ENCODE results near the gene ABCA1. TPM values are rescaled to one million over a fixed set of nuclear protein-coding genes. Genes with fewer than 3 reads are reported as not detected.

ABCA1 gene
- polyA plus RNA-seq, 1 donor (not counting 4 experiments of a cell fraction or from before 2014, with no cell fraction given), result 23.0 TPM

DNA sequence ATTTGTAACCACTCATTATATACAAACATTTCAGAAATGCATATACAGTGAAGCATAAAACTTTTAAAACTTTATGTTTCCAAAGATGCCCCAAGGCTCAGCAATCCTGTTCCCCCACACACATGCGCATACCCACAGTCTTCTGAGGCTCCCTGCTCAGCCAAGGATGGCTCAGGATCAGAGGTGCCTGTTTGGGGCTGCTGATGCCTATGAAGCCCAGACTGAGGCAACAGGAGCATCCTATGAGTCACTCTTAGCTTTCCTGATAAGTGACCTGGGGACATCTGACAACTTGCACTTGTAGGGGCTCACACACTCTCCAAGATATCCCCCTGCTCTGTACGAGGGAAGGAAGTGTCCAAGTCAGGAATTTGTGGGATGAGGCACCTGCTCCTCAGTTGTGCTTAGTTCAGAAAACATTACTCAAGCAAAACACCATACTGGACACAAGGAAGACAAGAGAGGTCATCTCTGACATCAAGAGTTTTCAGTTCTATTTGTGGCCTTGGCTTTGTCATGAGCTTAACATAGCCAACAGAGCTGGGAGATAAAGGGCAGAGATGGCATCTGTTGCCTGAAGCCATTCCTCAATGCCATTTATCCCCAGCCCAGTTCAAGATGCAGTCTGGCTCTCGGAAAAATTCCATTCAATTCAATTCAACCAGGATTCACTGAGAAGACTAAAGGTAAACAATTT is 101.7 kb downstream of the ABCA1 start:
- dilution Hi-C loops (cut with MboI; ENCODE audit: extremely low pct_ligation_motif_present, low sequenced_read_pairs), result no loop called here
- H3K4me2 ChIP-seq (ENCODE audit: control insufficient read depth, extremely low read depth, insufficient read depth, low read depth, low read length), result no peak overlapping the region
- H4K20me1 ChIP-seq (ENCODE audit: control insufficient read depth, extremely low read depth, insufficient read depth, low read length), result no peaks in the 10 kb centered on the region
- DNase-seq (ENCODE audit: low read depth, low spot score), result no peak
- H3K4me1 ChIP-seq (ENCODE audit: control insufficient read depth, extremely low read depth, insufficient read depth, low read length), result peaks cover 8% of the 10 kb centered on the region
- H3K79me2 ChIP-seq (ENCODE audit: control insufficient read depth, insufficient read depth, low read length), result no peaks in the 10 kb centered on the region
- no peaks in the 10 kb centered on the region for H3K9me3 ChIP-seq (ENCODE audit: control insufficient read depth, low read depth, low read length)
- TF ChIP-seq, protein P1, sequence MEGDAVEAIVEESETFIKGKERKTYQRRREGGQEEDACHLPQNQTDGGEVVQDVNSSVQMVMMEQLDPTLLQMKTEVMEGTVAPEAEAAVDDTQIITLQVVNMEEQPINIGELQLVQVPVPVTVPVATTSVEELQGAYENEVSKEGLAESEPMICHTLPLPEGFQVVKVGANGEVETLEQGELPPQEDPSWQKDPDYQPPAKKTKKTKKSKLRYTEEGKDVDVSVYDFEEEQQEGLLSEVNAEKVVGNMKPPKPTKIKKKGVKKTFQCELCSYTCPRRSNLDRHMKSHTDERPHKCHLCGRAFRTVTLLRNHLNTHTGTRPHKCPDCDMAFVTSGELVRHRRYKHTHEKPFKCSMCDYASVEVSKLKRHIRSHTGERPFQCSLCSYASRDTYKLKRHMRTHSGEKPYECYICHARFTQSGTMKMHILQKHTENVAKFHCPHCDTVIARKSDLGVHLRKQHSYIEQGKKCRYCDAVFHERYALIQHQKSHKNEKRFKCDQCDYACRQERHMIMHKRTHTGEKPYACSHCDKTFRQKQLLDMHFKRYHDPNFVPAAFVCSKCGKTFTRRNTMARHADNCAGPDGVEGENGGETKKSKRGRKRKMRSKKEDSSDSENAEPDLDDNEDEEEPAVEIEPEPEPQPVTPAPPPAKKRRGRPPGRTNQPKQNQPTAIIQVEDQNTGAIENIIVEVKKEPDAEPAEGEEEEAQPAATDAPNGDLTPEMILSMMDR (optimal IDR thresholded peaks at IDR 0.05 in 1 of 3, IDR thresholded peaks at IDR 0.05 in 1 of 3, conservative IDR thresholded peaks at IDR 0.05 in 1 of 3; ENCODE audit: extremely low read depth in 1 of 3, insufficient read depth in 2 of 3, low read length in 3 of 3), result no peak
- no peak for TF ChIP-seq EZH2 (IDR thresholded peaks at IDR 0.05; ENCODE audit: low read length)
- H2AFZ ChIP-seq (ENCODE audit: control insufficient read depth, low read length), result no peak overlapping the region
- no peak for FAIRE-seq
- peaks cover 30 to 54% of the 10 kb centered on the region in 2 experiments for H3K36me3 ChIP-seq (ENCODE audit: control insufficient read depth in 2 of 2, extremely low read depth in 1 of 2, insufficient read depth in 2 of 2, low read length in 2 of 2)
- no peaks in the 10 kb centered on the region for H3K27me3 ChIP-seq (ENCODE audit: control insufficient read depth, extremely low read depth, insufficient read depth, low read length)
- H3K4me3 ChIP-seq (ENCODE audit: control insufficient read depth in 2 of 3, extremely low read depth in 1 of 3, insufficient read depth in 2 of 3, low read depth in 1 of 3, low read length in 3 of 3), result no peak overlapping the region
- H3K9me1 ChIP-seq (ENCODE audit: control insufficient read depth, extremely low read depth, insufficient read depth, low read length), result peaks cover 4% of the 10 kb centered on the region
- no peak overlapping the region for H3K9ac ChIP-seq (ENCODE audit: control insufficient read depth, extremely low read depth, insufficient read depth, low read length)
- H3K27ac ChIP-seq (ENCODE audit: control insufficient read depth, insufficient read depth, low read length), result no peak overlapping the region

DNA sequence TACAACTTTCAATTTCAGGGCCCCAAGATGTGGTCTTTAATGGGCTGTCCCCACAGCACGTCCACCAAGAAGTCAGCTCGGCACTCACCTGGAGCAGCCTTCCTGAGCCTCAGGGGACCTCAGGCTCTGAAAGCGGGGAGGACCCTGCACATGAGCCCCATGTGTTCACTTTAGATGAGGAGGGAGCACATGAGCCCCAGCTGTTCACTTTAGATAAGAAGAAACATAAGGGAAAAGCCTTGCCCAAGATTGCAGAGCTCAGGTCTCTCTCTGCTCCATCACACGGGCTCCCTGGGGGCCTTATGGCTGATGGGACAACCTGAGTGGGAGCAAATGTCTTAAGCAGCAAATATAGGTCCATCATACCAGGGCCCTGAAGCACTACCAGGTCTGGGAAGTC is 107.6 kb downstream of the ABCA1 start:
- TF ChIP-seq, protein P1 (optimal IDR thresholded peaks at IDR 0.05 in 1 of 3, IDR thresholded peaks at IDR 0.05 in 1 of 3, conservative IDR thresholded peaks at IDR 0.05 in 1 of 3; ENCODE audit: extremely low read depth in 1 of 3, insufficient read depth in 2 of 3, low read length in 3 of 3), result no peak
- no peak for TF ChIP-seq EZH2 (IDR thresholded peaks at IDR 0.05; ENCODE audit: low read length)
- Histone ChIP-seq H3K79me2 (ENCODE audit: control insufficient read depth, insufficient read depth, low read length) (no peaks in the 10 kb centered on the region), H3K9me1 (ENCODE audit: control insufficient read depth, extremely low read depth, insufficient read depth, low read length) (no peaks in the 10 kb centered on the region), H3K9ac (ENCODE audit: control insufficient read depth, extremely low read depth, insufficient read depth, low read length) (no peak overlapping the region), H3K27ac (ENCODE audit: control insufficient read depth, insufficient read depth, low read length) (no peak overlapping the region), H3K9me3 (ENCODE audit: control insufficient read depth, low read depth, low read length) (no peaks in the 10 kb centered on the region), H3K4me3 (ENCODE audit: control insufficient read depth in 2 of 3, extremely low read depth in 1 of 3, insufficient read depth in 2 of 3, low read depth in 1 of 3, low read length in 3 of 3) (no peak overlapping the region), H3K4me2 (ENCODE audit: control insufficient read depth, extremely low read depth, insufficient read depth, low read depth, low read length) (no peak overlapping the region), H3K27me3 (ENCODE audit: control insufficient read depth, extremely low read depth, insufficient read depth, low read length) (no peaks in the 10 kb centered on the region), H3K4me1 (ENCODE audit: control insufficient read depth, extremely low read depth, insufficient read depth, low read length) (no peaks in the 10 kb centered on the region), H2AFZ (ENCODE audit: control insufficient read depth, low read length) (no peak overlapping the region), H4K20me1 (ENCODE audit: control insufficient read depth, extremely low read depth, insufficient read depth, low read length) (no peaks in the 10 kb centered on the region), H3K36me3 (ENCODE audit: control insufficient read depth in 2 of 2, extremely low read depth in 1 of 2, insufficient read depth in 2 of 2, low read length in 2 of 2) (peaks cover 36 to 54% of the 10 kb centered on the region in 2 experiments)
- DNase-seq (ENCODE audit: low read depth, low spot score) (no peak), FAIRE-seq (no peak)
- dilution Hi-C loops (cut with MboI; ENCODE audit: extremely low pct_ligation_motif_present, low sequenced_read_pairs), result no loop called here

Measured in keratinocyte (primary cell).